ENCODE results near the gene FYN. TPM values are rescaled to one million over a fixed set of nuclear protein-coding genes. Genes with fewer than 3 reads are reported as not detected.

Gene FYN
- total RNA-seq, 1 donor: 91.9 TPM

DNA sequence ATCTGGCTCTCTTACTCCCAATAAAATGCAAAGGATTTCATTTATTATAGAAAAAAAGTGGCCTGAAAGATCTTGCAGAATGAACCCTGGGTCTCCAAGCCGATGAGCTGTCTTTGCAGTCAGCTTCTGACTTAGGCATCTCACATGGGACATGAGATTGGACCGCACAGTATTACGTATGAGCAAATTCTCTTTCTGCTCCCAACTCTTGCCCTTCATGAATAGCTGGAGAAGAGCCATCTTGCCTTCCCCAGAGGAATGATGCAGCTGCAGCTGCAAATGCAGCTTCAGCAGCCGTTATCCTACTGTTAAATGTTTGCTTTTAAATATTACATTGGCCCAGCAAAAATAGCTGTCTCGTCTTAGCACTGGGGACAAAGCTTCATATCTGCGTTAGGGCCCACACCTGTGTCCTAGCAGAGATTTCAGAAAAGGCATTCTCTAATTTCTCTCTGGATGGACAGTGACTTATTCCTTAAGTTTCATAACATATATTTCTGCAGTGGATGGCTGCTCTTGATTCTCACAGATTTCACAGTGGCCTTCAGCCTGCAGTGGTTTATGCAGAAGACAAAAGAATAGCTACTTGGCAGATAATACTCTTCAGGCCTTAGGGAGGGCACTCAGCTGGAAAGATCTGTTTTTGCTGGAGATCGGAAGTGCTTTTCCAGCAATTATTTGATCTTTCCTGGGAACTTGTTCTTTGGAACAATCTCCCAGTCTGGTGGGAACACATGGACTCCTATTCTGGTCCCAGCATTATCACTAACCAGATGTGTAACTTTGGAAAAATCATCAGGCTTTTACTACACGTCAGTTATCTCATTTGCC lies 129.2 kb downstream of the FYN start:
- DNase-seq (ENCODE audit: low read depth): peak; percentile 94
- no peak overlapping the region for H3K4me3 ChIP-seq (ENCODE audit: low read depth, low read length)
- TF ChIP-seq CTCF (IDR thresholded peaks at IDR 0.05; ENCODE audit: insufficient read depth, low read length): no peak

- no peak overlapping the region for H3K4me3 ChIP-seq (ENCODE audit: low read depth, low read length)
- TF ChIP-seq CTCF (IDR thresholded peaks at IDR 0.05; ENCODE audit: insufficient read depth, low read length): no peak
- DNase-seq (ENCODE audit: low read depth): no peak
These were observed 129.9 kb downstream of the FYN start for GRCh38 chr6:111743360-111743759.

DNA sequence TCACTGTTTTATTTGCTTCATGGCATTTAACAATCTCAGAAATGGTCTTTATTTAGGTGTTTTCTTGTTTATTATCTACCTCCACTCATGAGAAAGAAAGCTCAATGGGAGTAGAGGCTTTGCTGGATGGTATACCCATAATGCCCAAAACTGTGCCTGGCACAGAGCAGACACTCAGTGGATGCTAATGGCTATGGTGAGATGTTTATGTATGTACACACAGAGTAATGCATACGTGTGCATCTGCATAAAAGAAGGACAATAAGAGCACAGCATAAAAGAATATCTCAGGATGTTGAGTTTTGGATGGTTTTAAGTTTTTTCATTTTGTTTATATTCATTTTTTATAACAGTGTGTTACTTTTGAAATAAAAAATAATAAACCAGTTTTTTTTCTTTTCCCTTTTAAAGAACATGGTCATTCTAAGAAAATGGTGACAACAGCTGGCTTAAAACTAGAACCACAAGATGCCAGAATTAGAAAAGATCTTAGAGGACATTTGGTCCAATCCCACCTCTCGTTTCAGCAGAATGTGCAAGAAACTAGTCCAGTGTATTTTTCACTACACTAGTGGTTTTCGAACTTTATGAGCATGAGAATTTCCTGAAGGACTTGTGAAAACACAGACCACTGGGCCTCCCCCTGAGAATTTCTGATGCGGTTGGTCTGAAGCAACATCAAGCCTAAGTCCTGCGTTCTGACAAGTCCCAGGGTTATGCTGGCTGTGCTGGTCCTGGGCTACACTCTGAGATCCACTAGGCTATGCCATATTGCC lies 131.9 kb downstream of the FYN start:
- no peak overlapping the region for H3K4me3 ChIP-seq (ENCODE audit: low read depth, low read length)
- no peak for DNase-seq (ENCODE audit: low read depth)
- TF ChIP-seq CTCF (IDR thresholded peaks at IDR 0.05; ENCODE audit: insufficient read depth, low read length): no peak

DNA sequence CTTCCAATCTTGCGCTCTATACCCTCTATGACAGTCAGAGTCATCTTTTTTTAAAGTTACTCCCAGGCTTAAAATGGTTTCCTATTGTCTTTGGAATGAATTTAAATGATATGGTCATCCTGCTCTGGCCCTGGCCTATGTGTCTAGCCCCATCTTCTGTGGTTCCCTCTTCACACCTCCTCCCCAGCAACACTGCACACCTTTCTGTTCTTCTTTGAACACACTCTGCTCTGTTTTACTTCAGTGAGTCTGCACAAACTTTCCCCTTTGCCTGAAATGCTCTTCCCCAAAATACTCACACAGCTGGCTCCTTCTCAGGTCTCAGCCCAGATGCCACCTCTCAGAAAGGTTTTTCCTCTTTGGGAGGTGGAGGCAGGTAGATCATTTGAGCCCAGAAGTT lies 132.7 kb downstream of the FYN start:
- no peak for TF ChIP-seq CTCF (IDR thresholded peaks at IDR 0.05; ENCODE audit: insufficient read depth, low read length)
- H3K4me3 ChIP-seq (ENCODE audit: low read depth, low read length): no peak overlapping the region
- DNase-seq (ENCODE audit: low read depth): no peak

DNA sequence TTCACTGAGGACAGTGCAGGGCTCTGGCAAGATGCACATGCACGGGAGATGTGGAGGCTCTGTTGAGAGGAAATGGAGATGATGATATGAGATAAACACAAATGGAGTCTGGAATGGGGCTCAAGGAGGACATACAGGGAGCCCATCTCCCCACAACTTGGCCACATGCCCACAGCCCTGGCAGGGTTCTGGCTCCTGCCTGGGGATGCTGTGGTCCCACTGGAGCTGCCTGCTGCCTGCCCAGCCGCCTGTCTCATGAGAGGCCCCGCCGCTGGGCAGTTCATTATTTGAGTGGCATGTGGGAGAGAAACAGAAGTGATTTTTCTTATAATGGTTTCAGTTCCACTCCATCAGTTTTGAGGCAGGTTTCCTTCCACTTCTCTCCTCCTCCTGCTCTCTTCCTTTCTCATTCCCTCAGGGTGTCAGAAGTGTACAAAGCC lies 134.0 kb downstream of the FYN start:
- no peak for DNase-seq (ENCODE audit: low read depth)
- no peak for TF ChIP-seq CTCF (IDR thresholded peaks at IDR 0.05; ENCODE audit: insufficient read depth, low read length)
- H3K4me3 ChIP-seq (ENCODE audit: low read depth, low read length): no peak overlapping the region

DNA sequence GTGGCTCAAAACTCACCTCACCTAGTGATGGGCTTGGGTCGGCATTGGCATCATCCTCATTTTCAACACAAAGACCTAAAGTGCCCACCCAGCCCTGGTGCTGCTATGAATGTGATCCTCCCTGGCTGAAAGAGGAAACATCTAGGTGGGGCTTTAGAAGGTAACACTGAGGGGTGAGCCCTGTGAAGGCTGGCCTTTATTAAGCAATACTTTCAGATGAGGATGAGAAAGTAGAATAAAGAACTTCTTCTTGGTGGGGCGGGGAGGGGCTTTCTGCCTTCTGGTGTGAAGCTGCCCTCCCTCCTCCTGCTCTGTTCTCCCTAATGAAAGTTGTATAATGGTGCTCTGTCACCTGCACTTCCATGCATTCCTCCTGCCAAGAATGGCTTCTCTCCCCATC lies 134.6 kb downstream of the FYN start:
- no peak for TF ChIP-seq CTCF (IDR thresholded peaks at IDR 0.05; ENCODE audit: insufficient read depth, low read length)
- no peak overlapping the region for H3K4me3 ChIP-seq (ENCODE audit: low read depth, low read length)
- DNase-seq (ENCODE audit: low read depth): no peak

Data from fibroblast of the aortic adventitia (primary cell).